PC-3 (cell line): ENCODE results near the gene DIRAS1.

ENCODE experiments used
- EZH2phosphoT487 ChIP-seq: fragments of 300-600 bp; sonication (generic); IDR thresholded peaks from 2 replicates; pipeline ENCODE4 v1.6.1; 2018; ENCODE audit warnings: mild to moderate bottlenecking, antibody characterized with exemption, low read length, borderline replicate concordance
- TF ChIP-seq, protein P1 (sequence below): fragments of 300-600 bp; sonication (generic); conservative IDR thresholded peaks from 2 replicates; pipeline ENCODE4 v1.5.1; 2017; ENCODE audit warnings: antibody characterized with exemption, low read depth, mild to moderate bottlenecking, low read length

- TF ChIP-seq, protein P1, sequence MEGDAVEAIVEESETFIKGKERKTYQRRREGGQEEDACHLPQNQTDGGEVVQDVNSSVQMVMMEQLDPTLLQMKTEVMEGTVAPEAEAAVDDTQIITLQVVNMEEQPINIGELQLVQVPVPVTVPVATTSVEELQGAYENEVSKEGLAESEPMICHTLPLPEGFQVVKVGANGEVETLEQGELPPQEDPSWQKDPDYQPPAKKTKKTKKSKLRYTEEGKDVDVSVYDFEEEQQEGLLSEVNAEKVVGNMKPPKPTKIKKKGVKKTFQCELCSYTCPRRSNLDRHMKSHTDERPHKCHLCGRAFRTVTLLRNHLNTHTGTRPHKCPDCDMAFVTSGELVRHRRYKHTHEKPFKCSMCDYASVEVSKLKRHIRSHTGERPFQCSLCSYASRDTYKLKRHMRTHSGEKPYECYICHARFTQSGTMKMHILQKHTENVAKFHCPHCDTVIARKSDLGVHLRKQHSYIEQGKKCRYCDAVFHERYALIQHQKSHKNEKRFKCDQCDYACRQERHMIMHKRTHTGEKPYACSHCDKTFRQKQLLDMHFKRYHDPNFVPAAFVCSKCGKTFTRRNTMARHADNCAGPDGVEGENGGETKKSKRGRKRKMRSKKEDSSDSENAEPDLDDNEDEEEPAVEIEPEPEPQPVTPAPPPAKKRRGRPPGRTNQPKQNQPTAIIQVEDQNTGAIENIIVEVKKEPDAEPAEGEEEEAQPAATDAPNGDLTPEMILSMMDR: no peak
- TF ChIP-seq EZH2phosphoT487: no peak
These were observed 9.0 kb upstream of the DIRAS1 start for GRCh38 chr19:2729943-2730818.
